Measurements from ENCODE around the gene RFC1.
"Not testable (repeated sequence)": the region's sequence is repeated elsewhere in the genome, so short reads cannot be mapped to it uniquely, and the experiment has no call there.

Gene RFC1, protein sequence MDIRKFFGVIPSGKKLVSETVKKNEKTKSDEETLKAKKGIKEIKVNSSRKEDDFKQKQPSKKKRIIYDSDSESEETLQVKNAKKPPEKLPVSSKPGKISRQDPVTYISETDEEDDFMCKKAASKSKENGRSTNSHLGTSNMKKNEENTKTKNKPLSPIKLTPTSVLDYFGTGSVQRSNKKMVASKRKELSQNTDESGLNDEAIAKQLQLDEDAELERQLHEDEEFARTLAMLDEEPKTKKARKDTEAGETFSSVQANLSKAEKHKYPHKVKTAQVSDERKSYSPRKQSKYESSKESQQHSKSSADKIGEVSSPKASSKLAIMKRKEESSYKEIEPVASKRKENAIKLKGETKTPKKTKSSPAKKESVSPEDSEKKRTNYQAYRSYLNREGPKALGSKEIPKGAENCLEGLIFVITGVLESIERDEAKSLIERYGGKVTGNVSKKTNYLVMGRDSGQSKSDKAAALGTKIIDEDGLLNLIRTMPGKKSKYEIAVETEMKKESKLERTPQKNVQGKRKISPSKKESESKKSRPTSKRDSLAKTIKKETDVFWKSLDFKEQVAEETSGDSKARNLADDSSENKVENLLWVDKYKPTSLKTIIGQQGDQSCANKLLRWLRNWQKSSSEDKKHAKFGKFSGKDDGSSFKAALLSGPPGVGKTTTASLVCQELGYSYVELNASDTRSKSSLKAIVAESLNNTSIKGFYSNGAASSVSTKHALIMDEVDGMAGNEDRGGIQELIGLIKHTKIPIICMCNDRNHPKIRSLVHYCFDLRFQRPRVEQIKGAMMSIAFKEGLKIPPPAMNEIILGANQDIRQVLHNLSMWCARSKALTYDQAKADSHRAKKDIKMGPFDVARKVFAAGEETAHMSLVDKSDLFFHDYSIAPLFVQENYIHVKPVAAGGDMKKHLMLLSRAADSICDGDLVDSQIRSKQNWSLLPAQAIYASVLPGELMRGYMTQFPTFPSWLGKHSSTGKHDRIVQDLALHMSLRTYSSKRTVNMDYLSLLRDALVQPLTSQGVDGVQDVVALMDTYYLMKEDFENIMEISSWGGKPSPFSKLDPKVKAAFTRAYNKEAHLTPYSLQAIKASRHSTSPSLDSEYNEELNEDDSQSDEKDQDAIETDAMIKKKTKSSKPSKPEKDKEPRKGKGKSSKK

GRCh38 chr4:39365830-39366771 lies at the start of gene RFC1:
Gene RFC1 (minus strand): TSS chr4:39366362. CDS start chr4:39366241, 121 bp downstream.
- Histone ChIP-seq H3K4me3 (ENCODE audit: low read depth in 1 of 2, low read length in 2 of 2) (peak within 1 kb of the TSS; percentile 77 to 78), H4K20me1 (ENCODE audit: insufficient read depth, low read length) (peaks cover 38% of the 10 kb centered on the region; the same call in 1 of the 2 replicates), H3K4me1 (ENCODE audit: insufficient read depth, low read length) (peaks cover 40% of the 10 kb centered on the region), H3K27me3 (ENCODE audit: insufficient read depth, low read length, poor library complexity) (no peaks in the 10 kb centered on the region), H3K4me2 (ENCODE audit: insufficient read depth, low read length) (peak within 1 kb of the TSS; percentile 84), H2AFZ (ENCODE audit: low read depth, low read length) (peak within 1 kb of the TSS; percentile 93), H3K9me3 (ENCODE audit: insufficient read depth, low read length, severe bottlenecking) (peaks cover 4% of the 10 kb centered on the region), H3K79me2 (ENCODE audit: insufficient read depth, low read length) (peaks cover 56% of the 10 kb centered on the region), H3K27ac (ENCODE audit: low read length) (peak within 1 kb of the TSS; percentile 90), H3K9ac (ENCODE audit: low read depth, low read length) (peak within 1 kb of the TSS; percentile 92), H3K36me3 (ENCODE audit: insufficient read depth, low read length) (peaks cover 7% of the 10 kb centered on the region; the same call in 1 of the 2 replicates)
- ATAC-seq (ENCODE audit: insufficient read depth, low read depth) (peak; percentile 94), DNase-seq (peak; percentile 92)
- TF ChIP-seq EZH2 (IDR thresholded peaks at IDR 0.05; ENCODE audit: borderline replicate concordance, low read depth, low read length, severe bottlenecking) (no peak), CTCF (IDR thresholded peaks at IDR 0.05; ENCODE audit: borderline replicate concordance, extremely low read depth, low read length, poor library complexity, severe bottlenecking) (no peak)

DNA sequence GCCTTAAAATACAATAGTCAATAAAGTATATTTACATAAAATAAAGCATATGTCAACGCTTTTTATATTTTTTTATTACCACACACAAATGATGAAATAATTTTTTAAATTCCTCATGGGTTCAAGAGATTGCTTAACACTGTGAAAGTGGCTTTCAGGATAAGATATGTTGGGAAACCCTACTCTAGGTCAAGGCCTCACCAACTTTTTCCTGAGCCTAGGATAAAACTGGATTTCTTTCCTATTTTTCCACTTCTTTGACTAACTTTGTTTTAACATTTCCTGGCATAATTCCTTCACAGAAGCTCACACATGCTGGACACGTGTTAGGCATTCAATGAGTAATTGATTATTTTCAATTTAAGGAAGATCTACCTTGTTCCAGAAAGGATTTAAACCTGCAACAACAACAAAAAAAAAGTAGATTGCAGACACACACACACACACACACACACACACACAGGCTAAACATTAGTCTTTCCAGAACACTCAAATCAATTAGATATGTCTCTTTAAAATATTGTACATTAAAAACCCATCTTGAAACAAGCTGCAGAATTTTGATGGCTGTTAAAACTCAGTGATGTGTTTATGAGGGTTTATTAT lies 49.6 kb upstream of the RFC1 start:
- H3K36me3 ChIP-seq (ENCODE audit: insufficient read depth, low read length): no peaks in the 10 kb centered on the region
- no peaks in the 10 kb centered on the region for H3K9me3 ChIP-seq (ENCODE audit: insufficient read depth, low read length, severe bottlenecking)
- ATAC-seq (ENCODE audit: insufficient read depth, low read depth): no peak
- no peaks in the 10 kb centered on the region for H3K4me1 ChIP-seq (ENCODE audit: insufficient read depth, low read length)
- H3K9ac ChIP-seq (ENCODE audit: low read depth, low read length): no peak overlapping the region
- no peak overlapping the region for H2AFZ ChIP-seq (ENCODE audit: low read depth, low read length)
- no peaks in the 10 kb centered on the region for H3K79me2 ChIP-seq (ENCODE audit: insufficient read depth, low read length)
- no peaks in the 10 kb centered on the region for H4K20me1 ChIP-seq (ENCODE audit: insufficient read depth, low read length)
- H3K27ac ChIP-seq (ENCODE audit: low read length): no peak overlapping the region
- DNase-seq: no peak
- H3K4me3 ChIP-seq (ENCODE audit: low read depth in 1 of 2, low read length in 2 of 2): no peak overlapping the region
- H3K27me3 ChIP-seq (ENCODE audit: insufficient read depth, low read length, poor library complexity): peaks cover 3% of the 10 kb centered on the region
- TF ChIP-seq EZH2 (IDR thresholded peaks at IDR 0.05; ENCODE audit: borderline replicate concordance, low read depth, low read length, severe bottlenecking) (no peak), CTCF (IDR thresholded peaks at IDR 0.05; ENCODE audit: borderline replicate concordance, extremely low read depth, low read length, poor library complexity, severe bottlenecking) (no peak)
- H3K4me2 ChIP-seq (ENCODE audit: insufficient read depth, low read length): no peak overlapping the region

- not testable (repeated sequence) for H3K36me3 ChIP-seq (ENCODE audit: insufficient read depth, low read length); H3K27me3 ChIP-seq (ENCODE audit: insufficient read depth, low read length, poor library complexity); H3K27ac ChIP-seq (ENCODE audit: low read length); H3K9me3 ChIP-seq (ENCODE audit: insufficient read depth, low read length, severe bottlenecking); H3K79me2 ChIP-seq (ENCODE audit: insufficient read depth, low read length); H3K4me1 ChIP-seq (ENCODE audit: insufficient read depth, low read length); H2AFZ ChIP-seq (ENCODE audit: low read depth, low read length); H3K9ac ChIP-seq (ENCODE audit: low read depth, low read length); ATAC-seq (ENCODE audit: insufficient read depth, low read depth); DNase-seq; H3K4me3 ChIP-seq (ENCODE audit: low read depth in 1 of 2, low read length in 2 of 2); H4K20me1 ChIP-seq (ENCODE audit: insufficient read depth, low read length); H3K4me2 ChIP-seq (ENCODE audit: insufficient read depth, low read length)
These were observed 45.4 kb upstream of the RFC1 start for GRCh38 chr4:39411561-39411960.

All from DND-41 (cell line).